GM23338 (cell line): ENCODE measurements around the gene ATP8A2.

Source experiments
- CREB1 ChIP-seq: fragments of 250-450 bp; sonication (Bioruptor Pico); IDR thresholded peaks from 2 replicates; pipeline ENCODE4 v1.5.0; 2020; ENCODE audit warnings: low read depth, mild to moderate bottlenecking, moderate library complexity
- EZH2 ChIP-seq: fragments of 200-600 bp; sonication (generic); IDR thresholded peaks from one replicate; pipeline ENCODE4 v1.8.0; 2017; ENCODE audit warnings: antibody characterized with exemption, mild to moderate bottlenecking, low read depth; ENCODE audit not compliant: unreplicated experiment
- POLR2AphosphoS5 ChIP-seq: IDR thresholded peaks from 2 replicates; pipeline ENCODE4 v1.6.1; 2016; ENCODE audit warnings: antibody characterized with exemption, low read depth
- ZNF114 ChIP-seq: fragments of 250-450 bp; sonication (Bioruptor Pico); IDR thresholded peaks from 2 replicates; pipeline ENCODE4 v1.5.0; 2020; ENCODE audit warnings: mild to moderate bottlenecking, moderate library complexity
- ZNF331 ChIP-seq: fragments of 250-450 bp; sonication (Bioruptor Pico); IDR thresholded peaks from 2 replicates; pipeline ENCODE4 v1.5.0; 2020; ENCODE audit warnings: low read depth, mild to moderate bottlenecking, moderate library complexity
- TF ChIP-seq, protein P1 (sequence below), 2 experiments: fragments of 200-600 bp in 1 of 2; sonication (generic) in 1 of 2; conservative IDR thresholded peaks; 2 replicates each; pipeline versions ENCODE4 v1.5.1 to v1.6.1; 2016 to 2017; ENCODE audit warnings: antibody characterized with exemption in 2 of 2, low read depth in 2 of 2, mild to moderate bottlenecking in 2 of 2, moderate library complexity in 1 of 2
- TF ChIP-seq, protein P2 (sequence below): IDR thresholded peaks from one replicate; pipeline ENCODE4 v1.6.1; 2018; ENCODE audit warnings: antibody characterized with exemption; ENCODE audit not compliant: unreplicated experiment

DNA sequence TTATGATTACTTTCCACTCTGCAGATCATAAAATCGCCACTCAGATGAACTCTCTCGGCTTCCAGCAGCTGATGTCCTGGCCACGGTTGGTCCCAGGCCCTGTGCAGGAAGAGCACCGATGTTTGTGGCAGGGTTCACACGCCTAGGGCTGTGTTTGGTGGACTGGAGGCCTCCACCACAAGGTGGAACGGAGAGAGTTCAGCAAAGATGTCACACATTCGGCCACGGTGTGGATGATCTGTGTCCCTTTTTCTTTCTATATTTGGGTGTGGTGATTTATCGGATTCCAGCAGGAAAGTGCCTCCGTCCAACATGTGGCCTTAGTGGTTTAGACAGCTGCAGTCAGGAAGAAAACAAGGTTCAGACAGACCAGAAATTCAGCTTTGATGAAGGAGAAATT, 680.6 kb downstream of the ATP8A2 start:
- TF ChIP-seq POLR2AphosphoS5 (no peak), EZH2 (no peak), CREB1 (CRISPR knock-in tag) (no peak), ZNF331 (CRISPR knock-in tag) (no peak), ZNF114 (CRISPR knock-in tag) (no peak)
- TF ChIP-seq, protein P1, sequence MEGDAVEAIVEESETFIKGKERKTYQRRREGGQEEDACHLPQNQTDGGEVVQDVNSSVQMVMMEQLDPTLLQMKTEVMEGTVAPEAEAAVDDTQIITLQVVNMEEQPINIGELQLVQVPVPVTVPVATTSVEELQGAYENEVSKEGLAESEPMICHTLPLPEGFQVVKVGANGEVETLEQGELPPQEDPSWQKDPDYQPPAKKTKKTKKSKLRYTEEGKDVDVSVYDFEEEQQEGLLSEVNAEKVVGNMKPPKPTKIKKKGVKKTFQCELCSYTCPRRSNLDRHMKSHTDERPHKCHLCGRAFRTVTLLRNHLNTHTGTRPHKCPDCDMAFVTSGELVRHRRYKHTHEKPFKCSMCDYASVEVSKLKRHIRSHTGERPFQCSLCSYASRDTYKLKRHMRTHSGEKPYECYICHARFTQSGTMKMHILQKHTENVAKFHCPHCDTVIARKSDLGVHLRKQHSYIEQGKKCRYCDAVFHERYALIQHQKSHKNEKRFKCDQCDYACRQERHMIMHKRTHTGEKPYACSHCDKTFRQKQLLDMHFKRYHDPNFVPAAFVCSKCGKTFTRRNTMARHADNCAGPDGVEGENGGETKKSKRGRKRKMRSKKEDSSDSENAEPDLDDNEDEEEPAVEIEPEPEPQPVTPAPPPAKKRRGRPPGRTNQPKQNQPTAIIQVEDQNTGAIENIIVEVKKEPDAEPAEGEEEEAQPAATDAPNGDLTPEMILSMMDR (conservative IDR thresholded peaks at IDR 0.05; ENCODE audit: low read depth in 2 of 2): no peak
- TF ChIP-seq, protein P2, sequence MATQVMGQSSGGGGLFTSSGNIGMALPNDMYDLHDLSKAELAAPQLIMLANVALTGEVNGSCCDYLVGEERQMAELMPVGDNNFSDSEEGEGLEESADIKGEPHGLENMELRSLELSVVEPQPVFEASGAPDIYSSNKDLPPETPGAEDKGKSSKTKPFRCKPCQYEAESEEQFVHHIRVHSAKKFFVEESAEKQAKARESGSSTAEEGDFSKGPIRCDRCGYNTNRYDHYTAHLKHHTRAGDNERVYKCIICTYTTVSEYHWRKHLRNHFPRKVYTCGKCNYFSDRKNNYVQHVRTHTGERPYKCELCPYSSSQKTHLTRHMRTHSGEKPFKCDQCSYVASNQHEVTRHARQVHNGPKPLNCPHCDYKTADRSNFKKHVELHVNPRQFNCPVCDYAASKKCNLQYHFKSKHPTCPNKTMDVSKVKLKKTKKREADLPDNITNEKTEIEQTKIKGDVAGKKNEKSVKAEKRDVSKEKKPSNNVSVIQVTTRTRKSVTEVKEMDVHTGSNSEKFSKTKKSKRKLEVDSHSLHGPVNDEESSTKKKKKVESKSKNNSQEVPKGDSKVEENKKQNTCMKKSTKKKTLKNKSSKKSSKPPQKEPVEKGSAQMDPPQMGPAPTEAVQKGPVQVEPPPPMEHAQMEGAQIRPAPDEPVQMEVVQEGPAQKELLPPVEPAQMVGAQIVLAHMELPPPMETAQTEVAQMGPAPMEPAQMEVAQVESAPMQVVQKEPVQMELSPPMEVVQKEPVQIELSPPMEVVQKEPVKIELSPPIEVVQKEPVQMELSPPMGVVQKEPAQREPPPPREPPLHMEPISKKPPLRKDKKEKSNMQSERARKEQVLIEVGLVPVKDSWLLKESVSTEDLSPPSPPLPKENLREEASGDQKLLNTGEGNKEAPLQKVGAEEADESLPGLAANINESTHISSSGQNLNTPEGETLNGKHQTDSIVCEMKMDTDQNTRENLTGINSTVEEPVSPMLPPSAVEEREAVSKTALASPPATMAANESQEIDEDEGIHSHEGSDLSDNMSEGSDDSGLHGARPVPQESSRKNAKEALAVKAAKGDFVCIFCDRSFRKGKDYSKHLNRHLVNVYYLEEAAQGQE: no peak
